ENCODE measurements around the gene LCN1.
"Not testable (repeated sequence)": the region's sequence is repeated elsewhere in the genome, so short reads cannot be mapped to it uniquely, and the experiment has no call there.

Gene LCN1

DNA sequence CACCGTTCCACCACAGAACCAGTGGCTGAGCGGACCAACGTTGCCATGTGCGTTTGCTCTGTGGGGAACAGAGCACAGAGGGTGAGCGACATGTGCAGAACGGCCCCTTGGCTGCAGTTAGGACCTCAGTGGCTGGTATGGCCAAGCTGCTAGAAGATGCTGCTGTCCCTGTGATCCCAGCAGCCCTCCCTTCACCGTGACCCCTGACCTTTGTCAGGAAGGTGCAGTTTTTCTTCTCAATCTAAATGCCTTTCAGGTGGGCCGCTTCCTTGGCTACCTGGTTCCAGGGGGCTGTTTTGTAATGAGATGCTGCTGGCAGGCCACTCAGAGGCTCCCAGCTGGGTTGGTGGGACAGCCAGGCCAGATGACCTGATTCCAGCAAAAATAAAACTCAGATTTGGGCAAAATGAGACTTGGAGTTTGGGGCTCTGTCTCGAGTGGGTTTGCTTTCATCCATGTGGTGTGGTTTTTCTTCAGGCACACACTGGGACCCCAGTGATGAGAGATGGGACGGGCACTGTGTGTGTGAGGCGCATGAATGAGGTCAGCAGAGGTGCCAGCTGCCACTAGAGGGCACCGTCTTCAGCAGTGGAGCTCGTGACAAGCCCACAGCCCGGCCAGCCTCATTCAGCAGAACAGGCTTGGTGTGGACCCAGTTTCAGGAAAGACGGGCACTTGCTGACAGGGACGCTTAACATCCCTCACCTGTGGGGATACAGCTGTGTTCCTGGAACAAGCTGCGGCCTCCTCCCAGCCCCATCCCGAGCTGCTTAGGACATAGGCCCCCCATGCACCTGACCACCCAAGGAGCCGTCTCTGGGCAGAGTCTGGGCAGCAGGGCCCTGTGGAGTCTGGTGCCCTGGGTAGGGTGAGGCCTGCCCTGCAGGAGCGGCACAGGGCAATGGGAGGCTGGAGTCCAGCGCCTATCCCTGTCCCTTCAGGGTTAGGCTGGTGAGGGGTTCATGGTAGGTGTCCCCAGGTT lies 16.7 kb upstream of the LCN1 start:
- peak; percentile 25 to 44 (median 34) for DNase-seq (ENCODE audit: low read depth in 4 of 4, low spot score in 1 of 4)

DNA sequence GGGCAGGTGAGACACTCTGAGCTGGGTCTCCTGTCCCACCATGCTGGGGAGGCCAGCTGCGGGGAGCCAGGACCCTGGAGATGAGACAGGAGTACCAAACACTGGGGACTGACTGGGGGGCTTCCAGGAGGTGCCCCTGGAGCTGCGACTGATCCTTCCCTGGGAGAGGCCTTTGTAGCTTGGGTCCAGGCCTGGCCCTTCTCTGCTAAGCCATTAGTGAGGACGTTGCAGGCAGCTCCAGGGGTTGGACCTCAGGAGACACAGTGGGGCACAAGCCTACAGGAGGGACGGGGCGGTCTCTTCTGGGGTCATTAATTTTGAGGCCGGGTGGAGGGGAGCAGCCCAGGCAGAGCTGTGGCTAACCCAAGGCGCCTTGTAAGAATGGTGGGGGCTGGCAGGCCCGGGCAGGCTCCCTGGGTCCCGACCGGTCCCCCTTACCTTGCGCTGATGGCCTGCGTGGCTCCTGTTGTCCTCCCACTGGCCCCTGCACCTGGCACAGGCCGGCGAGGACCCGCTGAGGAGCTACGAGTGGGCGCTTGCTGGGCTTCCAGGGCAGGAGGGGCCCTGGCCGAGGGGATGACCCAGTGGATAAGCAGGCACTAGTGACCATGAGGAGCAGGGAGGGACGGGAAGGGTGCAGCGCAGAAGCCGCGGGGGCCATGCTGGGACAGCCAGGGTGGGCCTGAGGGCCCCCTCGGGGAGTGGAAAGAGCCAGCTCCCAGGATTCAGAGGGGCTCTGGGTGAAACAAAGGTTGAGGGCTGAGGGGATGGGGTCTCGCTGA lies 15.6 kb upstream of the LCN1 start:
- no peak for DNase-seq (ENCODE audit: low read depth in 4 of 4, low spot score in 1 of 4)

DNA sequence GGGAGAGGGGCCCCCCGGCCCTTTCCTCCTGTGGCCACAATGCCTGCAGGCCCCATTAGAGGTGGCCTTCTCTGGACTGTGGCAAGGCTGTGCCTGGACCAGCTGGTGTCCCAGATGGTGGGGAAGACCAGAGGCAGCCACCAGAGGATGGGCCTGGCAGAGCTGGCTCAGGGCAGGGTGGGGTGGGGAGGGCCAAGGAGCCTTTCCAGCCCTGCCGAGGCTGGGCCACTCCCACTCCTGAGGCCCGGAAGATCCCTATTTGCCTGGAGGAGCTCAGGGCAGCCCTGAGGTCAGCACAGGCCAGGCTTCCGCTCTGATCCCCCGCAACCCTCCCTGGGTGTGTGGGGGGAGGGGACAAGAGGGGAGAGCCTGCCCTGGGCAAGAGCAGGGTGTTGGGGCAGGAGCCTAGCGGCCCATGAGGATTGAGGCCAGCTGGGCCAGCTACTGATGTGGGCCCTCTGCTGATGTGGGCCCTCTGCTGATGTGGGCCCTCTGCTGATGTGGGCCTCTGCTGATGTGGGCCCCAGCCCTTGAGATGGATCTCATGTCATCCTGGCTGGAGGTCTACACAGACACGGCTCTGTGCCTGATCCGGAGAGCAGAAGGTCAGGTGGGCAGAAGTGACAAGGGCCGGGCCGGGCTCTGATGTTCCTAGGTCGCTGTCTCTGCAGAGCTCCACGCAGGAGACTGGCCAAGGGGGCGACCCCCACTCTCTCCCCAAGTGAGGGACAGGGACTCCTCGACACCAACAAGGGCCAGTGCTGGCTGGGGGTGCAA lies 14.7 kb upstream of the LCN1 start:
- DNase-seq (ENCODE audit: low read depth in 4 of 4, low spot score in 1 of 4), result no peak

DNA sequence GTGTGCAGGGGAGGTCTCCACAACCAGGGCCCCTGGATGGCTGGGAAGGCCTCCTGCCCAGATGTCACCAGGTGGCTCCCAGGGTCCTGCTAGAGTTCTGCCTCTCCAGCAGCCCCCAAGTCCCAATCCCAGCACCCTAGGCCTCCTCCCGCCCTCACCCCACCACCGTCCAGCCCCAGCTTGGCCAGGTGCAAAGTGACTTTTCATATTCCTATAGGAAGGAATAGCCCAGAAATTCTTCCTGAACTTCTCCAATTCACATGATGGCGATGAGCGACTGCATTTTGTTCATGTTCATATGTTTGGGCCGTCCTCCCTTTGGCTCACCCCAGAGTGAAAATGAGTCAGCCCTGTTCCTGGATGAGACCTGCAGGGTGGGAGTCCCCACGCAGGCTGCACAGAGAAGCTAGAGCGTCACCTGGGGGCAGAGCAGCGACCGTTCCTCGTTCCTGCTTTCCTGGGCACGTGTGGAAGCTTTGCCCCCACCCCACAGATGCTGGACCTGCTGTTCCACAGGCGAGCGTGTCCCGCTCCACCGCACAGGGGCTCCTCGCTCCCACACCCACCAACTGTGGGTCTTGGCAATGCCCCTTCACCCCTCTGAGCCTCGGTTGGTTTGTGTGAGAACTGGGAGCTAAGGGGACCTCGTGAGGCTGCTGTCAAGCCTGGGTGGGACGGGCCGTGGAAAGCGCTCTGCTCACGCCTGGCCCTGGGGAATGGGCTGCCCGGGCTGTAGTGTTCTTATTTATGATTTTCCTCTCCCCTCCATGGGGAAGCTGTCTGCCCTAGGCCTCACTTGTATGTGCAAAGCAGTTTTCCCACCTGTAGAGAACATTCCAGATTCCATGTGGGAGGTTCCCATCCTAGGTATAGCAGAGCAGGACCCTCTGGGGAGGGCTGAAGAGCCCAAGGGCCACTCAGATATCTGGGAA lies 13.9 kb upstream of the LCN1 start:
- DNase-seq (ENCODE audit: low read depth in 4 of 4, low spot score in 1 of 4), result no peak

DNA sequence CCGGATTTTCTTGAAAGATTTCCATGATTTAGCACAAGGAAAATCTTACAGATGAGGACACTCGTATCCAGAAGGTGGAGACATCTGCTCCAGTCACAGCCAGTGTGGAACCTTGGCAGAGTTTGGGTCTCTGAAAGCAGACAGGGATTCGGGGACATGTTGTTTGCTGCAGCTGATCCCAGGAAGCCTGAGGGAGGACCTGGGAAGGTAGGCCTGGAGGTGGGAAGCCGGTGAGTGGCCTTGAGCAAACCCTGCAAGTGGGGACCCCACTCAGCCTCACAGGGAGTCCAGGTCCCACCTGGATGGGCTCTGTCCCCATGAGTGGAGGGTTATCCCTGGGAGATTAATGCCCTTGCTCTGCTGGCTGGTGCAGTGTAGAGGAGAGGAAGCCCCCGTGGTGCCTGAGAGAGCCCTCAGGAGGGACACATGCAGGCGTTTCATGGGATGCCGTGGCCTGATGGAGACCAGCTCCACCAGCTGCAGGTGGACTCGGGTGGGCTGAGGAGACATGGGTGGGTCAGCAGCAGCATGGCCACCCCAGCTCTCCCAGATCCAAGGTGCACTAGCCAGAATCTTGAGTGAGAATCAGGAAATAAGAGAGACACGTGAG lies 12.9 kb upstream of the LCN1 start:
- no peak for DNase-seq (ENCODE audit: low read depth in 4 of 4, low spot score in 1 of 4)

DNA sequence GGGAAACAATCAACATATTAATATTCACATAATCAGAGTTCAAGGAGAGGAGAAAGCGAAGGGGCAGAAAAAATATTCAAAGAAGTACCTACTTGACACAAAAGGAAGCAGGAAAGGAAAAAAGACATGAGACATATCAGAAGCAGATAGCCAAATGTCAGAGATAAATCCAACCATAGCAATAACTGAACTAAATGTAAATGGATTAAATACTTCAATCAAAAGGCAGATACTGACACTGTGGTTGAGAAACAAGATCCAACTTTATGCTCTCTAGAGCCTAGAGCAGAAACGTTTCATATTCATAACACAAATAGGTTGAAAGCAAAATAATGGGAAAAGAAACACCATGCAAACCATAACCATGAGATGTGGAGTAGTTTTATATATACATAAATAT lies 11.8 kb upstream of the LCN1 start:
- no peak for DNase-seq (ENCODE audit: low read depth in 4 of 4, low spot score in 1 of 4)

DNA sequence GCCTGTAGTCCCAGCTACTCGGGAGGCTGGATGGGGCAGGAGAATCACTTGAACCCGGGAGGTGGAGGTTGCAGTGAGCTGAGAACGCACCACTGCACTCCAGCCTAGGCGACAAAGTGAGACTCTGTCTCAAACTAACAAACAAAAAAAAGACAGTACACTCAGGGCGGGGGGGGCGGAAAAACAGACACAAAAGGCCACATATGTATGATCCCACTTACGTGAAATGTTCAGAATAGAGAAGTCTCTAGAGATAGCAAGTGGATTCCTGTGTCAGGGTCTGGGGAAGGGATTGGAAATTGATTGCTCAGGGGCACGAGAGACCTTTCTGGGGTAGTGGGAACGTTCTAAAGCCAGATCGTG lies 9.0 kb upstream of the LCN1 start:
- no peak for DNase-seq (ENCODE audit: low read depth in 4 of 4, low spot score in 1 of 4)

GRCh38 chr9:135512904-135513303 lies 8.3 kb upstream of the LCN1 start:
- no peak for DNase-seq (ENCODE audit: low read depth in 4 of 4, low spot score in 1 of 4)

GRCh38 chr9:135513351-135513846 lies 7.8 kb upstream of the LCN1 start:
- DNase-seq (ENCODE audit: low read depth in 4 of 4, low spot score in 1 of 4), result no peak

DNA sequence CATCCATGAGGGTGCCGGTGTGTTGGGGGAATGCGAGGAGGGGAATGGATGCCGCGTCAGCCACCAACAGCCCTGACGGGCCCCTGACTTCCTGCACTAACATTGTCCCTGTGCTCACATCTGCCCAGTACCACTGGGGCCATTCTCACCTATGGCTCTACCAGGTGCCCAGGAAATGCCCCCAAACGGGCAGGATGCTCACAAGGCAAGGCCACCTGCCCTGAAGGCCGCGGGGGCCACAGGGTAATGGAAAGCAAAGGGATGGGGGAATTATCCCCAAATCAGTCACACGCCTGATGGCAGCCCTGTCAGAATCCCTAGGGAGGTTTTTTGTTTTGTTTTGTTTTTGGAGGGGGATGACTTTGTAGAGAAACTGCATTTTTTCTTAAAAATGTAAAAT lies 7.3 kb upstream of the LCN1 start:
- not testable (repeated sequence) for DNase-seq (ENCODE audit: low read depth in 4 of 4, low spot score in 1 of 4)

GRCh38 chr9:135514342-135515082 lies 6.7 kb upstream of the LCN1 start:
- no peak for DNase-seq (ENCODE audit: low read depth in 4 of 4, low spot score in 1 of 4)

DNA sequence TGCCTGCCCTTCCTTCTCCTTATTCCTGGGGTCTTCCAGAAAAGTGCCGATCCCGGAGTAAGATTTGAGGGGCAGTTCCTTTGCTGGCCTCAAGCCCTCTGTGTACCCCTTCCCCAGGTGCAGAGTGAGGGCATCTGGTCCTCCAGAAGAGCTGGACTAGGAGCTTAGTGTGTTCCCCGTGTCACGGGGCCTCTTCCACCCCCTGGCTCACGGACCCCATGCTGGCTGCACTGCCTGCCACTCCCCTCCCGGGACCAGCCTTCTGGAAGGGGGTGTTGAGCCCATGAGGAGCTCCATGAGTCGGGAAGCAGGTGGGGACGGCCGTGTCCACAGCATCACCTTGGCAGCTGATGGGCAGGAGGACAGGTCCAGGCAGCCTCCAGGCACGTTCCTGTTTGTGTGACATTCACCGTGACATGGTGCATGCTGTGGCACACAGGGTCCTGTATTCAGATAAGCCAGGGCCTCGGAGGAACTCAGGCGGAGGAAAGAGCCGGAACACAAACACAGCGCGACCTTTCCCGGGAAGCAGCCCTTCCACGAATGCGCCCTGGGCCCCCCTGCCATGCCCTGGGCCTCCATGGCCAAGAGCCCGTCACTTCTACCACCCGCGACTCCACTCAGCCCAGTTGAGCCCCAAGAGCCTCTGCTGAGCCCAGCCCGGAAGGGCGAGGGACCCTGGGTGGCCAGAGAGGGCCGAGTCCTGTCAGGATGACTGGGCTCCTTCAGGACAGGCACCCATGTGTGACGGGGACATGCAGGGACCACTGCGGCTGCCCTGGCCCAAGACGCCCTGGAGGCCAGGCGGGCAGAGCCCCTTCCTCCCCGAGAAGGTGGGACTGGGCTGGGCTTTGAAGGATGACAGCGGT lies 5.9 kb upstream of the LCN1 start:
- no peak for DNase-seq (ENCODE audit: low read depth in 4 of 4, low spot score in 1 of 4)

GRCh38 chr9:135516132-135516860 lies 4.9 kb upstream of the LCN1 start:
- no peak for DNase-seq (ENCODE audit: low read depth in 4 of 4, low spot score in 1 of 4)

GRCh38 chr9:135517407-135517822 lies 3.8 kb upstream of the LCN1 start:
- no peak for DNase-seq (ENCODE audit: low read depth in 4 of 4, low spot score in 1 of 4)

GRCh38 chr9:135519179-135519971 lies 1.9 kb upstream of the LCN1 start:
- DNase-seq (ENCODE audit: low read depth in 4 of 4, low spot score in 1 of 4), result no peak

GRCh38 chr9:135521608-135522095 lies 412 bp downstream of the LCN1 start:
- no peak for DNase-seq (ENCODE audit: low read depth in 4 of 4, low spot score in 1 of 4)

Data from stimulated activated CD4-positive, alpha-beta T cell treated with anti-CD3 and anti-CD28 coated beads, Interleukin-1b, Interleukin-23, amount 100 ng/mL, for 24 hours (primary cell).